ENCODE results near the gene SLC22A23.

Gene SLC22A23

DNA sequence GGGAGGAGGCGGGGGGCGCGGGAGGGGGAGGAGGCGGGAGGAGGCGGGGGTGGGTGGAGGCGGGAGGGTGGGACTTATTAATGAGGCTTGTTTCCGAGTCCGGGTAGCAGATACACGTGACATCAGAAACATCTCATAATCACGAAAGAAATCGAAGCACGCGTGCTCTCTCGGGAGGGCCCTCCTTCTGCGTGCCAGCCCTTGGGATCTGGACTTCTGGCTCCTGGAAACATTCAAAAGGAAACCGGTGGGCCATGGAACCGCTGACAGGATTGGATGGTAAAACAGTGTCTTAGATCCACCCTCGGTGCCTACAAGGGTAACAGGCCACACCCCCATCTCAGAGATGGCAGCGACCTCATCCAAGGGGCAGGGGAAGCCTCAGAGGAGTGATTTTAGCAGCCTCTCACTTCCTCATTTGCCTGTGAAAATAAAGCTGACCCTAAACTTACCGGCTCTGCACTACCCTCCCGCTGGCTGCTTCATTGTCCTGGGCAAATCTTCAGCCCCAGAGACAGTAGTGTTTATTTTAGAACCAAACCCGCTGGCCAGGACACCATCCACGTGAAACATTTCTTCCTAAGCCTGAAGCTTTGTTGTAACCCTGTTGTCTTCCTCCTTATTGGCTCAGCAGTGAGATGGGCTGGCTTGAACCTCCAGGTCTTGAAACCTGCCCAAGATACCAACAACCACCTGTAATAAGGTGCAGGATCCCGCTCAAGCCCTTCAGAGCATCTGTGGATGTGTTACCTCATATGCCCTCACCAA, 100.6 kb downstream of the SLC22A23 start:
- Histone ChIP-seq H3K27ac (ENCODE audit: low read length) (peak overlapping the region; percentile 69), H3K36me3 (ENCODE audit: control insufficient read depth, low read depth, low read length) (no peaks in the 10 kb centered on the region), H3K9ac (ENCODE audit: low read length) (peak overlapping the region; percentile 46), H3K9me3 (ENCODE audit: control insufficient read depth, low read depth, low read length) (no peaks in the 10 kb centered on the region), H3K27me3 (ENCODE audit: control insufficient read depth, insufficient read depth, low read length) (no peaks in the 10 kb centered on the region), H3K4me3 (ENCODE audit: low read length) (peak overlapping the region; percentile 62), H3K4me1 (ENCODE audit: control insufficient read depth, low read depth, low read length) (peaks cover 29% of the 10 kb centered on the region)

DNA sequence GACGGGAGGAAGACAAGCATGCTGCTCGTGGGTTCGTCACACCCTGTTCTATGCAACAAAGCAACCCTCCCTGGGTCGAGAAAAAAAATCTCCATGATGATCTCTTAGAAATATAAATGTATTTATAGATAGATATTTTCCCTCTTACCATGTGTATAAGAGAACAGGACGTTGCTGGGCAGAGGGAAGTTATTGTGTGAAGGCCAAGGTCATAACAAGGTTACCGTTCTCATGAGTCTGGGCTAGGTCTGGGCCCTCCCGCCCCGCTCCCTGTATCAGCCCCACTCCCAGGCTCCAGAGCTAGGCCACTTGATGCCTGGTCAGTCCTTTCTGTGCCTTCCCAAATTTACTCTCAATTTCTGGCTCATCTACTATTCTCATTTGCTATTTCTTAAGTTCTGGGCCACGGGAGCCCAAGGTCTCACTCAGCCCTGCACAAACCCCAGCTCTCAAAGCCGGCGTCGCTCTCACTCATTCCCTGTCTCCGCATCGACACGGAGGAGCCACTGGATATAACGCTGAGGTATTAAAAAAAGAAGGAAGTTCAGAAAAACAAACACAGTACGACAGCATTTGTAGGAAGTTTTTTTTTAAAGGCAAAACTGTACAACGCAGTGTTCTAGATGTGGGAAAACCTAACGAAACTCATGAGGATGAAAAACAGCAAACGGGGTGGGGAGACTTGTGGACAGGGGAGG, 101.3 kb downstream of the SLC22A23 start:
- H3K9me3 ChIP-seq (ENCODE audit: control insufficient read depth, low read depth, low read length), result no peaks in the 10 kb centered on the region
- peak overlapping the region; percentile 51 for H3K4me3 ChIP-seq (ENCODE audit: low read length)
- H3K36me3 ChIP-seq (ENCODE audit: control insufficient read depth, low read depth, low read length), result no peaks in the 10 kb centered on the region
- no peaks in the 10 kb centered on the region for H3K27me3 ChIP-seq (ENCODE audit: control insufficient read depth, insufficient read depth, low read length)
- H3K9ac ChIP-seq (ENCODE audit: low read length), result peak overlapping the region; percentile 47
- peak overlapping the region; percentile 44 for H3K27ac ChIP-seq (ENCODE audit: low read length)
- H3K4me1 ChIP-seq (ENCODE audit: control insufficient read depth, low read depth, low read length), result peaks cover 36% of the 10 kb centered on the region

DNA sequence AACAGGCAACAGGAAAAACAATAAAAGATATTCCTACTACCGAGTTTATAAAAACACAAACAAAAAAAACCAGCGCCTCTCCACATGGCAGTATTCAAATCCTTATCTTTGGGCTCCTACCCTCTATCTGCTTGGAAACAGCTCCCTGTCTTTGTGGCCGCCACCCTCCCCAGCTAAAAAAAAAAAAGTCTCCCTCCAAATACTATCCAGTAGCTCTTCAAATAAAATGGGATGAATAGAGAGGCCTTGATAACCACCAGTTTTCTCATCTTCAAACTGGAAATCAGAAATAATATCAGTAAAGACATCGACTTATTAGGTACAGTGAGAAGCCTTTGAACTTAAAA, 101.9 kb downstream of the SLC22A23 start:
- Histone ChIP-seq H3K27ac (ENCODE audit: low read length) (no peak overlapping the region), H3K9ac (ENCODE audit: low read length) (no peak overlapping the region), H3K4me1 (ENCODE audit: control insufficient read depth, low read depth, low read length) (peaks cover 41% of the 10 kb centered on the region), H3K4me3 (ENCODE audit: low read length) (no peak overlapping the region), H3K27me3 (ENCODE audit: control insufficient read depth, insufficient read depth, low read length) (no peaks in the 10 kb centered on the region), H3K9me3 (ENCODE audit: control insufficient read depth, low read depth, low read length) (no peaks in the 10 kb centered on the region), H3K36me3 (ENCODE audit: control insufficient read depth, low read depth, low read length) (no peaks in the 10 kb centered on the region)

DNA sequence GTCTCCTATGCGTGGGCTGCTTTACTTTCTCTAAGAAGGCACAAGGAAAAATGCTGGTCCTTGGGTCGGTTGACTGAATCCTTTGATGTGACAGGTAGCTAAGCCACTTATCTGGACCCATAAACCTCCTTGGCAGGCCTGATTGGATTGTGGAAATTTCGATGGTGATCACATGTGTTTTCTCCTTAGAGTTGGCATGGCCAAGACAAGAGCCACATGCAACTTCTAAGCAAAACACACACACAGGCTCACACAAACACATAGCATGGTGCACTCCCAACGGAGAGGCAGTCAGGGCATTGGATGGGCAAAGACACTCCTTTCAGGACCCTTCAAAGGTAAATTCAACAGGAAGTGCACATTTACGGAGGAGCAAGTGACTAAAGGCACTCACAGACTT, 102.9 kb downstream of the SLC22A23 start:
- Histone ChIP-seq H3K36me3 (ENCODE audit: control insufficient read depth, low read depth, low read length) (no peaks in the 10 kb centered on the region), H3K27ac (ENCODE audit: low read length) (no peak overlapping the region), H3K9me3 (ENCODE audit: control insufficient read depth, low read depth, low read length) (no peaks in the 10 kb centered on the region), H3K9ac (ENCODE audit: low read length) (no peak overlapping the region), H3K27me3 (ENCODE audit: control insufficient read depth, insufficient read depth, low read length) (no peaks in the 10 kb centered on the region), H3K4me3 (ENCODE audit: low read length) (no peak overlapping the region), H3K4me1 (ENCODE audit: control insufficient read depth, low read depth, low read length) (peaks cover 49% of the 10 kb centered on the region)

DNA sequence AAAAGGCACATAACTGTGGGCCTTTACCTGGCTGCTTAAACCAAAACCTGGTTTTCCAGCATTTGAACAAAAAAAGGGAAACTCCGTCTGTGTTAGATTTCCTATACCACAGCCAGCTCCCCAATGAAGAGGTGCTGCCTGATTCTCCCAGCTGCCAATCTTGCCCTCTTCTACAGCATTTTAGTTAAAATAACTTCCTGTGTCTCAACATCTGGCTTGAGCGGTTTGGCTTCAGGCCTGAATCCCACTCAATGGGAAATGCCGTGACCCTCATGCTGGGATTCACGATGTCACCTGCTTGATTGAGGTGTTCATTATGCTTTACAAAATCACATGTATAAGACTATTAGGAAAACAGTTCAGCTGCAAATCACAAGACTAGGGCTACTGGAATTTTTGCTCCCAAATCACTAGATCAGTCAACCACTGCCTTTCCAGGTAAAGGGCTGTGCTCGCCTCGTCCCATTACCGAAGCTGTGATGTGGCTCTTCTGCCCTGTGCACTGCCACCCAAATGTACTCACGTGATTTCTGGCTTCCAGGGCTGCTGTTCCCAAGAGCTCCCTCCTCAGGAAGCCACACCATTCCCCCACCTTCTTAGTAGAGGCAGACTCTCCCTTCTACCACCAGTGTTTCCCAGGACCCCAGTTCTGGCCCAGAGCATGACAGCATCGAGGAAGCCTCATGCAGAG, 103.5 kb downstream of the SLC22A23 start:
- Histone ChIP-seq H3K9ac (ENCODE audit: low read length) (no peak overlapping the region), H3K36me3 (ENCODE audit: control insufficient read depth, low read depth, low read length) (no peaks in the 10 kb centered on the region), H3K4me3 (ENCODE audit: low read length) (no peak overlapping the region), H3K9me3 (ENCODE audit: control insufficient read depth, low read depth, low read length) (no peaks in the 10 kb centered on the region), H3K4me1 (ENCODE audit: control insufficient read depth, low read depth, low read length) (peaks cover 49% of the 10 kb centered on the region), H3K27me3 (ENCODE audit: control insufficient read depth, insufficient read depth, low read length) (no peaks in the 10 kb centered on the region), H3K27ac (ENCODE audit: low read length) (no peak overlapping the region)

DNA sequence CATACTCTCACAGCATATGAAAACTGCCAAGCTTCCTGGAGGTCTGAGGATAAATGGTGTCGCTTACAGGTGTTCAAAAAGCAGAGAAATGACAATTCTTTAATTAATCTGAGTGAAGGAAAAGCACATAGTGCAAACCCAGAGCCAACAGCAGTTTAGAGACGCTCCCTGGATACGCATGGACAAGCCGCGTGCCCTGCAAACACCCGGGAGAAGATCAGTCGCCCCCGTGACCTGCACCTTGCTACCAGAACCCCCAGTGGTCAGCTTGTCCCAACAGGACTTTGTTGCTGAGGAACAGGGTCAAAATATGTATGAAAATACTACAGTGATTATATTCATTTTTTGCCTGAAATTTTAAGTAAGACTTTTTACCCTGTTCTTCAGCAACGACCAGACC, 104.2 kb downstream of the SLC22A23 start:
- H3K27ac ChIP-seq (ENCODE audit: low read length), result no peak overlapping the region
- no peaks in the 10 kb centered on the region for H3K9me3 ChIP-seq (ENCODE audit: control insufficient read depth, low read depth, low read length)
- peaks cover 49% of the 10 kb centered on the region for H3K4me1 ChIP-seq (ENCODE audit: control insufficient read depth, low read depth, low read length)
- H3K9ac ChIP-seq (ENCODE audit: low read length), result no peak overlapping the region
- no peaks in the 10 kb centered on the region for H3K27me3 ChIP-seq (ENCODE audit: control insufficient read depth, insufficient read depth, low read length)
- H3K36me3 ChIP-seq (ENCODE audit: control insufficient read depth, low read depth, low read length), result no peaks in the 10 kb centered on the region
- no peak overlapping the region for H3K4me3 ChIP-seq (ENCODE audit: low read length)

DNA sequence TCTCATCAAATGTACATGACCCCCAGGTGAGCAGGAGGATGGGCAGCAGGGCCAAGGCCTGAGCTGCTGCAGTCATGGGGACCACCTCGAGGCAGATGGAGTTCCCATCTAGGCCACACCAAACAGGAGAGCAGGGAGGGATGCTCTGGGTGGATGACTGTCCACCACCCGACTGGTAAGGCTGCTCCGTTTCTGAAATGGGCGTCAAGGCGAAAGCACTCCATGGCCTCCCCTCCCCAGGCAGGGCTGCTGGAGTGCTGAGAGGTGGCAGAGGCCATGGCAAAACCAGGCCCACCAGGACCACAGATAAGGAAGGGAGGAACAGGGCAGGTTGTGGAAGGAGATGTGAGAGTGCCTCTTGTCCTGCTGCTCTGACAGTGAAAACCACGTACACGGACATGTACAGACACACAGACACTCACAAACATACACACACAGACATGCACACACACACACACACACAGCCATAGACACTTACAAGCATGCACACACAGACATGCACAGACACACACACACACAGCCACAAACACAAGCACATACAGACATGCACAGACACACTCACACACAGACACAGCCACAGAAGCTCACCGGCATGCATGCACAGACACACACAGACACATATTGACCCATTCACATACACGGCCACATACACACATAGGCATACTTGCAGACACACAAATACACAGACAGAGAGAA, 104.9 kb downstream of the SLC22A23 start:
- Histone ChIP-seq H3K4me1 (ENCODE audit: control insufficient read depth, low read depth, low read length) (peaks cover 43% of the 10 kb centered on the region), H3K9ac (ENCODE audit: low read length) (no peak overlapping the region), H3K9me3 (ENCODE audit: control insufficient read depth, low read depth, low read length) (no peaks in the 10 kb centered on the region), H3K36me3 (ENCODE audit: control insufficient read depth, low read depth, low read length) (no peaks in the 10 kb centered on the region), H3K27me3 (ENCODE audit: control insufficient read depth, insufficient read depth, low read length) (no peaks in the 10 kb centered on the region), H3K4me3 (ENCODE audit: low read length) (no peak overlapping the region), H3K27ac (ENCODE audit: low read length) (no peak overlapping the region)

DNA sequence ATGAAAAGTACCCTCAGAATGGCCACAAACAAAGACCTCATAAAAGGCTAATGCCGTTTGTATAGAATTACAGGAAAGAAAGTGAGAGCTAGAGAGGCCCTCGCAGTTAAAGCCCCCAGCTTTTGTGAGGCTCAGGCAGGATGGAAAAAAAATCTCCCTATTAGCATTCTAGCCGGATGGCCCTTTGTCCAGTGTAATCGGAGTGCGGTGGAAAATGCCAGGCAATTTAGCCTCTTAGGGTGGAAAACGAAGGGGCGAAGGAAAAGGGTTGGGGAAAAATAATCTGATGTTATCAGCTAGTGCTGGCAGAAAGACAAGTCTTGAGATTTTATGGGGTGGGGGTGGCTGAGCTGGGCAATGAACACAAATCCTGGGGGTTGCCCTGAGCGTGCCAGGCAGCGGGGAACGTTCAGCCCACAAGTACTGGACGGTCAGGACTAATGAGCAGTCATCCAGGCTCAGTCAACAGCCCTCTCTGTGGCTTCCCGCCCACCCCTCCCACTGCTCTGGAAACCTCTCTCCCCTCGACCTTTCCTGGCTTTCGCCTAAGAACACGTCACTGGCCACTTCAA, 105.7 kb downstream of the SLC22A23 start:
- Histone ChIP-seq H3K36me3 (ENCODE audit: control insufficient read depth, low read depth, low read length) (no peaks in the 10 kb centered on the region), H3K4me3 (ENCODE audit: low read length) (no peak overlapping the region), H3K9me3 (ENCODE audit: control insufficient read depth, low read depth, low read length) (no peaks in the 10 kb centered on the region), H3K9ac (ENCODE audit: low read length) (peak overlapping the region; percentile 10), H3K27me3 (ENCODE audit: control insufficient read depth, insufficient read depth, low read length) (no peaks in the 10 kb centered on the region), H3K27ac (ENCODE audit: low read length) (peak overlapping the region; percentile 40), H3K4me1 (ENCODE audit: control insufficient read depth, low read depth, low read length) (peaks cover 36% of the 10 kb centered on the region)

DNA sequence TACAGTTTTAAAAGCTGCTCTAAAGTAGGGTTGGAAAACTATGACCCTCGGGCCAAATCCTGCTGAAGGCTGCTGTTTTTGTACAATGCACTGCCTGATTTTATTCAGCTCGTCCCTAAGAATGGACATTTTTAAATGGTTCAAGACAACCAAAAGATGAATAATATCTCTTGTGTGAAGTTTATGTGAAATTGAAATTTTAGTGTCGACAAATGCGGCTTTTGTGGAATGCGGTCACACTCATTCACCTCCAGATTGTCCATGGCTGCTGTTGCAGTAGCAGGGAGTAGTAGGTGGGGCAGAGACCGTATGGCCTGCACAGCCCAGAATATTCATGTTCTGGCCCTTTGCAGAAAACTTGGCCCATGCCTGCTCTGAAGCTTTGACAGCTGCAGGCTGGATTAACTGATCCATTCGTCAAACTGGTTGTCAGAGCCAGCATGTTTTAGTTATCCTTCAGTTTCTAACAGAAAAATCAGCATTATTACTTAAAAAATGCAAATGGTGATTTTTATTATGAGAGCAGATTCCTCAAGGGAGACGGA, 106.5 kb downstream of the SLC22A23 start:
- H3K4me1 ChIP-seq (ENCODE audit: control insufficient read depth, low read depth, low read length), result peaks cover 31% of the 10 kb centered on the region
- peak overlapping the region; percentile 10 for H3K9ac ChIP-seq (ENCODE audit: low read length)

DNA sequence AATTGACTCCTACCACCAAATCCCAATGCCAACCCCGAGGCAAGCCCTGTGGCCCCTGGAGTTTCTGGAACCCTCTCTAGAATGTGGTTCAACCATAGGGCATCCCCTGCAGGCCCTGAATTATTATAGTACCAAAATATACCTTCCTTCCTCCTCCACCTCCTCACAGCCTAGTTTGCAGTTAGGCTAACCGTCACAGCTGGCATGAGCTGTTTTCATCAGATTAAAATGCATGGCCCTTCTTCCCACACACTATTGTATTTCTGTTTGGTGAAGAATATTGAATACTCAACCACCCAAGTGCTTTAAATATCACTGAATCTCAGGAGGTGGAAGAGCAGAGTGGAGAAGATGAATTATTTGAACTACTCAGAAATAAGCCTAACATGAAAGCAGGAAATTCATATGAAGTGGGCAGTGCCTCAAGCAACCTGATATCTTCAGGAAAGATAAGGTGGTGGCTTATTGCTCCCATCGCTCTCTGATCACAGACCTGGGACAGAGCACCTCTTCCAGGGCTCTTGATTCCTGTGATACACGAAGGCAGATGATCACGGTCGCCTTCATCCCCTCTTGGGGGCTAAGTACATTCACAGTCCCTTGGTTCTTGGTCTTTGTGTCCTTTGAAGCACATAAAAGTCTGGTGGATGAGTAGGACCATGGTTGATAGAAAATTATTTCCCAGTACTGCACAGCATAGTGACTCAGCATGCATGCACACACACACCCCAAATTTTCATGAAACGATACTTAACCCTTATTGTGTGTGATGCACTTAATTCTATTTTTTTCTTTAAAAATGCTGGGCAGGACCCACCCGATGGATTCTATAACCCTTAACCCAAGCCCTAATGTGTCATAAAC, 107.2 kb downstream of the SLC22A23 start:
- H3K4me3 ChIP-seq (ENCODE audit: low read length), result no peak overlapping the region
- H3K9ac ChIP-seq (ENCODE audit: low read length), result no peak overlapping the region
- H3K9me3 ChIP-seq (ENCODE audit: control insufficient read depth, low read depth, low read length), result no peaks in the 10 kb centered on the region
- no peak overlapping the region for H3K27ac ChIP-seq (ENCODE audit: low read length)
- H3K4me1 ChIP-seq (ENCODE audit: control insufficient read depth, low read depth, low read length), result peaks cover 31% of the 10 kb centered on the region
- no peaks in the 10 kb centered on the region for H3K27me3 ChIP-seq (ENCODE audit: control insufficient read depth, insufficient read depth, low read length)
- H3K36me3 ChIP-seq (ENCODE audit: control insufficient read depth, low read depth, low read length), result no peaks in the 10 kb centered on the region

More for the DNA sequence above, 106.5 kb downstream of the SLC22A23 start:
- no peaks in the 10 kb centered on the region for H3K9me3 ChIP-seq (ENCODE audit: control insufficient read depth, low read depth, low read length)
- H3K27me3 ChIP-seq (ENCODE audit: control insufficient read depth, insufficient read depth, low read length), result no peaks in the 10 kb centered on the region
- H3K4me3 ChIP-seq (ENCODE audit: low read length), result no peak overlapping the region
- H3K36me3 ChIP-seq (ENCODE audit: control insufficient read depth, low read depth, low read length), result no peaks in the 10 kb centered on the region
- H3K27ac ChIP-seq (ENCODE audit: low read length), result no peak overlapping the region

Data from iPS-18a (cell line).